NB4 (cell line): ENCODE data around the gene EMP2.

ENCODE experiments used
- CTCF ChIP-seq: IDR thresholded peaks from one replicate; pipeline ENCODE4 v1.5.1; 2012; ENCODE audit warnings: low read depth, low read length
- MAX ChIP-seq: IDR thresholded peaks from 2 replicates; pipeline ENCODE4 v1.6.1; 2011; ENCODE audit warnings: low read depth, low read length
- POLR2A ChIP-seq: IDR thresholded peaks from 2 replicates; pipeline ENCODE4 v1.6.1; 2011; ENCODE audit warnings: mild to moderate bottlenecking; ENCODE audit not compliant: insufficient read length; ENCODE audit errors: extremely low read depth

GRCh38 chr16:10587622-10588021 is 7.2 kb upstream of the EMP2 start:
- TF ChIP-seq CTCF, result no peak
- no peak for TF ChIP-seq POLR2A
- TF ChIP-seq MAX, result no peak
